ENCODE measurements around the gene PLCG1.

DNA sequence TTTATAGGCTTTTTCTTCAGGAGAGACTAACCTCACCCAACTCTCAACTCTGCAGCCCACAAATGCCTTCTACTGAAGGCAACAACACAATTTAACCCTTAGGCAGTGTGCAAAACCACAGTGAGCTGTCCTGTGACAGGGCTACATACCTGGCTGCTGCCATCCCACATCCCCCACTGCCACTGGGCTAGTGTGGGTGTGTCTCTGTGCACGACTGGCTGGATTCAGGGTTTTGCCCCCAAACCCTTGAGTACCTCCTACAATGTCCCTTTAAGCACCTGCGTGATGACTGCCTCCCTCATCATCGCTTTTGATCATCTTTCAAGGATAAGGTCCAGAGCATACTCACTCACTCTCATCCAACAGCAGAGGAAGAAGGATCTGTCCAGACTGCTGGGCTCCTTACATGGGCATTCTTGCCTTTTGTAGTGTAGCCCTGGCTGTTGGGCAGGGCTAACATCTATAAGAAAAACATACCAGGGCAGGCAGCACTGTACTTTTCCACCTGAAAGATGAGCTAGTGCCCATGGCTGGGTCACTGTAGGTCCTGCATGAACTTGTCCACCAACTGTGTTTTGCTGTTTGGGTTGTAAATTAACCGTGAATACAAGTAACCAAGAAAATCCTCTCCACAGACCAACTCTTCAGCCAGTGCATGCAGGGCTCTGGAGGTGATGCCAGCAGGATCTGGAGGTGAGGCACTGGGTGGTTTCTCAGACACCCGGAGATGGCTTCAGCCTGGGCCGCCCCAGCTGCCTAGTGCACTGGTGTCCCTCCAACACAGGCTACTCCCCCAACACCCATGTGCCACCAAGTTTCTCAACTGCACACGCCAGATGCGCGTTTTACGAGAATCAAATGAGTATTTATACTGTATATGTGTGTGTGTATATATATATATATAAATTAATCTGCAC lies 45.2 kb downstream of the PLCG1 start:
- TF ChIP-seq POLR2A (IDR thresholded peaks at IDR 0.05): no peak
- TF ChIP-seq, protein P1, sequence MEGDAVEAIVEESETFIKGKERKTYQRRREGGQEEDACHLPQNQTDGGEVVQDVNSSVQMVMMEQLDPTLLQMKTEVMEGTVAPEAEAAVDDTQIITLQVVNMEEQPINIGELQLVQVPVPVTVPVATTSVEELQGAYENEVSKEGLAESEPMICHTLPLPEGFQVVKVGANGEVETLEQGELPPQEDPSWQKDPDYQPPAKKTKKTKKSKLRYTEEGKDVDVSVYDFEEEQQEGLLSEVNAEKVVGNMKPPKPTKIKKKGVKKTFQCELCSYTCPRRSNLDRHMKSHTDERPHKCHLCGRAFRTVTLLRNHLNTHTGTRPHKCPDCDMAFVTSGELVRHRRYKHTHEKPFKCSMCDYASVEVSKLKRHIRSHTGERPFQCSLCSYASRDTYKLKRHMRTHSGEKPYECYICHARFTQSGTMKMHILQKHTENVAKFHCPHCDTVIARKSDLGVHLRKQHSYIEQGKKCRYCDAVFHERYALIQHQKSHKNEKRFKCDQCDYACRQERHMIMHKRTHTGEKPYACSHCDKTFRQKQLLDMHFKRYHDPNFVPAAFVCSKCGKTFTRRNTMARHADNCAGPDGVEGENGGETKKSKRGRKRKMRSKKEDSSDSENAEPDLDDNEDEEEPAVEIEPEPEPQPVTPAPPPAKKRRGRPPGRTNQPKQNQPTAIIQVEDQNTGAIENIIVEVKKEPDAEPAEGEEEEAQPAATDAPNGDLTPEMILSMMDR (IDR thresholded peaks at IDR 0.05): no peak
